Fibroblast of the aortic adventitia (primary cell): ENCODE data around the gene CACNG1. TPM values are rescaled to one million over a fixed set of nuclear protein-coding genes. Genes with fewer than 3 reads are reported as not detected.

Source experiments
- DNase-seq: peaks from one replicate; pipeline ENCODE4 v3.0.0-alpha.2; 2010; ENCODE audit warnings: low read depth
- H3K4me3 ChIP-seq: 2 replicates; pipeline ENCODE4 v1.5.1; 2011; ENCODE audit warnings: low read depth, mild to moderate bottlenecking, control low read depth, low read length, moderate library complexity
- total RNA-seq: library from RNA; depleted of rRNA; stranded (reverse); fragments of >200 nt; gene quantifications from 2 replicates; pipeline ENCODE4 v1.2.3, GENCODE V29; 2012; ENCODE audit warnings: low replicate concordance
- TF ChIP-seq, protein P1 (sequence below): IDR thresholded peaks from 2 replicates; pipeline ENCODE4 v1.5.1; 2011; ENCODE audit warnings: mild to moderate bottlenecking, low read length, control low read depth, inconsistent platforms; ENCODE audit not compliant: insufficient read depth

The CACNG1 gene
- total RNA-seq, 1 donor, result not detected

DNA sequence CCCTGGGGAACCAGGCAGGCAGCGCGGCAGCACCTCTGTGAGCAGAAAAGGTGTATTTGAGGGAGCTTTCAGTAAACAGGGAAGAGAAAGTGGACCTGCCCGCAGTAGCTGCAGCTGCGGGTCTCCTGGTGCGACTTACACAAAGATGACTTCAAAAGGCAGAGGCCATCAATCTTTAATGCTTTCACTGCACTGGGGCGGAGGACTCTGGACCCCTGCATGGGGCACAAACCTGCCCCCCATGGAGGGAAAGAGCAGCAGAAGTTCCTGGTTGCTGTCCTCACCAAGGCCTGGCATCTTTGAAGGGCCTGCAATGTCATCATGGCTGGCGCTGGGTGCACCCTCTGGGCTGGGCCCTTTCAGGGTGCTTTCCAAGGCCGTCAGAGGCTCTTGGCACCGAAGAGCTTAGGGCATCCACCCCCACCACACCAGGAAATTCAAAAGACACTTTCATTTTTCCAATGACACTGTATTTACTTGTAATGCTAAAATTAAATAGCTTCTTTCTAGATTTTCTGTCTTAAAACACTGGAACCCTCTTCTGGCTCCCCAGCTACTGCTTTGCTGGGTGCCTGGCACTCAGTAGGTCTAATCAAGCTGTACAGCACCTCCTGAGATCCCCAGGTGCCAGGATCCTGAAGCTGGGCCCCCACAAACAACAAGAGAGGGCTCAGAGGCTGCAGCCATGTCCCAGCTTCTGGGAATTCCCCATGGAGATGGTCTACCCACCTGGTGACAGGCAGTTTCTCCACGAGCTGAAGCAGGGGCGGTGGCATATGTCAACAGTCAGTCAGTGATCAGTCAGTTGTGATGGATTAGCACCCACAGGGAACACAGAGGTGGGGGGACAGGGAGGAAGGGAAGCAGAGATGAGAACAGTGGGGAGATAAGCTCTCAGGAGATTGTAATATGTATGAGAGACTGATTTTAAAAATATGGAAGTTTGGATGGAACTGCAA lies 2.1 kb upstream of the CACNG1 start:
- DNase-seq, result no peak
- H3K4me3 ChIP-seq, result no peak overlapping the region

DNA sequence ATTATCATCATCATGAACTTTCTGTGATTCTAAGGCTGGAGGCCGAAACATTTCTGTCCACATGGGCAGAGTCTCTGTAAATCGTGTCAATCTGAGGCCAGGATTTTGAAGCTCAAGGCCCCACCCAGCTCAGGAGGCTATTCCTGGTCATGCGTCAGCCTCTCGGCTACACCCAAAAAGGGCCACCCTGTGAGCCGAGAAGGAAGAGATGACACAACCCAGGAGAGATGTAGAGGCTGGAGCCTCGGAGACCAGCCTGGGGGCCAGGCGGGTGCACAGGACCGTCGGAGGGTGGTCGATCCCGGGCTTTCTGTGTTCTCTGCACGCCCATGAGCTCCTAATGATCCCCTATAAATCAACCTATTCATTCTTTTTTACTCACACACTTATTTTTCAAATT lies 1.1 kb upstream of the CACNG1 start:
- no peak overlapping the region for H3K4me3 ChIP-seq
- TF ChIP-seq, protein P1, sequence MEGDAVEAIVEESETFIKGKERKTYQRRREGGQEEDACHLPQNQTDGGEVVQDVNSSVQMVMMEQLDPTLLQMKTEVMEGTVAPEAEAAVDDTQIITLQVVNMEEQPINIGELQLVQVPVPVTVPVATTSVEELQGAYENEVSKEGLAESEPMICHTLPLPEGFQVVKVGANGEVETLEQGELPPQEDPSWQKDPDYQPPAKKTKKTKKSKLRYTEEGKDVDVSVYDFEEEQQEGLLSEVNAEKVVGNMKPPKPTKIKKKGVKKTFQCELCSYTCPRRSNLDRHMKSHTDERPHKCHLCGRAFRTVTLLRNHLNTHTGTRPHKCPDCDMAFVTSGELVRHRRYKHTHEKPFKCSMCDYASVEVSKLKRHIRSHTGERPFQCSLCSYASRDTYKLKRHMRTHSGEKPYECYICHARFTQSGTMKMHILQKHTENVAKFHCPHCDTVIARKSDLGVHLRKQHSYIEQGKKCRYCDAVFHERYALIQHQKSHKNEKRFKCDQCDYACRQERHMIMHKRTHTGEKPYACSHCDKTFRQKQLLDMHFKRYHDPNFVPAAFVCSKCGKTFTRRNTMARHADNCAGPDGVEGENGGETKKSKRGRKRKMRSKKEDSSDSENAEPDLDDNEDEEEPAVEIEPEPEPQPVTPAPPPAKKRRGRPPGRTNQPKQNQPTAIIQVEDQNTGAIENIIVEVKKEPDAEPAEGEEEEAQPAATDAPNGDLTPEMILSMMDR, result no peak
- DNase-seq, result no peak

More for the DNA sequence above, 2.1 kb upstream of the CACNG1 start:
- TF ChIP-seq, protein P1, result no peak

DNA sequence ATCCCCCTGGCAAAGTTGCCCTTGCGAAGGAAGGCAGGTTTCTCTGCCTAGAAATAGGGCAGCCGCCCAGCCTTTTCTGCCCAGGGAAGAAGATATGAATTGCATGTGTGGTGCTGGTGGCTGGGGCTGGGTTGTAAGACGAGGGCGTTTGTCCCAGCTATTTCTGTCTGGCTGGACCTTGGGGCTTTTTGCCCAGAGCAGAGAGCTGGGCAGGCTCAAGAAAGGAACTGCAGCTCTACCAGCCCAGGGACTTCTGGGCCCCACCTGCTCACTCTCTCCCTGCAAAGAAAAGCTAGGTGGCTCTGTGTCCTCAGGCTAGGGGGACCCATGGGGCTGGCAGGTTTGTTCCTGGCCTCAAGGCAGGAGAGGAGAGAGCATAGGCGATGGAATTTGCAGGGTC lies 586 bp downstream of the CACNG1 start:
- no peak for DNase-seq
- H3K4me3 ChIP-seq, result no peak overlapping the region
- TF ChIP-seq, protein P1, result no peak

DNA sequence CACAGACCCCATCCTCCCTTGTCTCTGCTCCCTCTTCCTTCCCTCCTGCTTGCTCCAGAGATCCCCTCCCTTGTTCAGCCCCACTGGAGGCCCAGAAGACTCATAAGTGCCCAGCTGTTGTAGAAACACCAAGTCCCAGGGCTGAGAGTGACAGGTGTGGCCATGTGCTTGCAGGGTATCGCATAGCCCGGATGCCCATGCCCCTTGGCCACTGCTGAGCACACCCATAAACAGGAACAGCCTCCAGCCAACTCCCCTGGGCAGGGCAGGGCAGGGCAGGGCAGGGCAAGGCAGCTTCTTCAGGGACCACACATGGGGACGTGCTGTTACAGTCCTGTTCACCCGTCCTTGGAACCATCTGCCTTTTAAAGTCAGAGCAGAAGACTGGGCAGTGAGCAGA lies 2.0 kb downstream of the CACNG1 start:
- H3K4me3 ChIP-seq, result no peak overlapping the region
- TF ChIP-seq, protein P1, result no peak
- no peak for DNase-seq

DNA sequence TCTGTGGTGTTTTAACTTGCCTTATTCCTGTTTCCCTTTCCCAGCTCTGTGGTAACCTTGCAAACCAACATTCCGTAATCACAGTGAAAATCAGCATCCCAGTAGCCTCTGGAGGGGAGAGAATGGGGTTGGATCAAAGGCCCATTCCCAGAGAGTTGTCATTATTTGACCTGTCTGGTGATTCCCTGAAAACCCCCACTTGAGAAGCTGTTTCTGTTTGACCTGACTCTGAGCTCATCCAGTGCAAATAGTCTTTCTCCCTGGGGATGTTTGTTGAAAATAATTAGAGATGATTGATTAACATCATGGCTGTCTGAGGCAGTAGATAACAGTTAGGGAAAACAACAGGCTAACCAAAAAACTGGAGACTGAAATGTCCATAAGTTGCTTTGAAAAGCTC lies 3.0 kb downstream of the CACNG1 start:
- TF ChIP-seq, protein P1, result no peak
- no peak for DNase-seq
- H3K4me3 ChIP-seq, result no peak overlapping the region

DNA sequence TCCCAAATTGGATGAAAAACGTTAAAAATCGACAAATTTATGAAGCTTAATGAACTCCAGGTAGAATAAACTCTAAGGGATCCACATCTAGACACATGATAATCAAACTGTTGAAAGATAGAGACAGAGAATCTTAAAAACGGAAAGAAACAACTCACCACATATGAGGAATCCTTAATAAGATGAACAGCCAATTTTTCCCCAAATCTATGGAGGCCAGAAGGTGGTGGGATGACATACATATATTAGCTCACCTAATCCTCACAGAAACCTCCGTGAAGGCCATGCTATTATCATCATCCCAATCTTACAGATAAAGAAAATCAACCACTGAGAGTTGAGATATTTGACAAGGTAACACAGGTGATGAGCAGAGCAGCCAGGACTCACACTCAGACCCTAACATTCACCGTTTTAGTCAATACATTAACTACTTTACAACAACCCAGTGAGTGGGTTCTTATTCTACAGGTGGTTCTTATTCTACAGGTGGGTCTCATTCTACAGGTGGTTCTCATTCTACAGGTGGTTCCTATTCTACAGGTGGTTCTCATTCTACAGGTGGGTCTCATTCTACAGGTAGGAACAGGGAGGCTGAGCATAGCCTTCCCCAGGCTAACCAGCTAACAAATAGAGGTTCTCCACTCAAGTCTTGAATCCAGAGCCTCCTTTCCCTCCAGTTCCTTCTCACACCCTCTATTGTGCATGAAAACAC lies 4.8 kb downstream of the CACNG1 start:
- TF ChIP-seq, protein P1, result no peak
- no peak for DNase-seq
- H3K4me3 ChIP-seq, result no peak overlapping the region
